ENCODE results near the gene ANKRD28.
"Not testable (repeated sequence)": the region's sequence is repeated elsewhere in the genome, so short reads cannot be mapped to it uniquely, and the experiment has no call there.

ANKRD28 gene

GRCh38 chr3:15797642-15798303 is at the start of gene ANKRD28:
Gene ANKRD28 (minus strand): TSS chr3:15797979. CDS start chr3:15796521, 1,458 bp downstream.
- H3K9me3 ChIP-seq (ENCODE audit: control insufficient read depth, low read length) = no peaks in the 10 kb centered on the region
- no peaks in the 10 kb centered on the region for H3K36me3 ChIP-seq (ENCODE audit: control insufficient read depth, insufficient read depth, low read length)
- no peaks in the 10 kb centered on the region for H3K27me3 ChIP-seq (ENCODE audit: control insufficient read depth, insufficient read depth, low read length)
- H3K9ac ChIP-seq (ENCODE audit: low read length) = peak within 1 kb of the TSS; percentile 56
- peaks cover 12% of the 10 kb centered on the region for H3K4me1 ChIP-seq (ENCODE audit: control insufficient read depth, insufficient read depth, low read length)
- H3K4me3 ChIP-seq (ENCODE audit: low read length) = no peak within 1 kb of the TSS

- Histone ChIP-seq H3K9ac (ENCODE audit: low read length) (no peak overlapping the region), H3K27me3 (ENCODE audit: control insufficient read depth, insufficient read depth, low read length) (no peaks in the 10 kb centered on the region), H3K4me3 (ENCODE audit: low read length) (no peak overlapping the region), H3K4me1 (ENCODE audit: control insufficient read depth, insufficient read depth, low read length) (no peaks in the 10 kb centered on the region), H3K9me3 (ENCODE audit: control insufficient read depth, low read length) (no peaks in the 10 kb centered on the region), H3K36me3 (ENCODE audit: control insufficient read depth, insufficient read depth, low read length) (no peaks in the 10 kb centered on the region)
These were observed 49.5 kb upstream of the ANKRD28 start for GRCh38 chr3:15847239-15847638.

DNA sequence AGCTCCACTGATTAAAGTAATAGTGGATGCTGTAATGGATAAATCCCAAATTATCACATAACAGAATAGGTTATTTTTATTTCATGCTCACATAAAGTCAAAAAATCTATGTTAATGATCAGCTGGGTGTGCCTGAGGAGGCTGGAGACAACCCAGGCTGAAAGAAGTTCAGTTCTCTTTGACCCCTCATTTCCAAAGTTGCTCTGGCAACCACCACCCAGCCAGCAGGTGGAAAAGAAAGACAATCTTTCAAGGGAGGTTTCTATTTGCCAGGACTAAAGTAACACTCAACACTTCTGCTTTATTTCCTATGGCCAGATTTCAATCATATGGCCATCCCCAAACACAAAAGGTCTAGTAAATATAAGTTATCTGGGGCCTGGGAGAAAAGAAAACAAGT is 48.8 kb upstream of the ANKRD28 start:
- H3K4me1 ChIP-seq (ENCODE audit: control insufficient read depth, insufficient read depth, low read length) = no peaks in the 10 kb centered on the region
- H3K36me3 ChIP-seq (ENCODE audit: control insufficient read depth, insufficient read depth, low read length) = no peaks in the 10 kb centered on the region
- H3K9me3 ChIP-seq (ENCODE audit: control insufficient read depth, low read length) = no peaks in the 10 kb centered on the region
- no peak overlapping the region for H3K9ac ChIP-seq (ENCODE audit: low read length)
- H3K4me3 ChIP-seq (ENCODE audit: low read length) = no peak overlapping the region
- H3K27me3 ChIP-seq (ENCODE audit: control insufficient read depth, insufficient read depth, low read length) = no peaks in the 10 kb centered on the region

DNA sequence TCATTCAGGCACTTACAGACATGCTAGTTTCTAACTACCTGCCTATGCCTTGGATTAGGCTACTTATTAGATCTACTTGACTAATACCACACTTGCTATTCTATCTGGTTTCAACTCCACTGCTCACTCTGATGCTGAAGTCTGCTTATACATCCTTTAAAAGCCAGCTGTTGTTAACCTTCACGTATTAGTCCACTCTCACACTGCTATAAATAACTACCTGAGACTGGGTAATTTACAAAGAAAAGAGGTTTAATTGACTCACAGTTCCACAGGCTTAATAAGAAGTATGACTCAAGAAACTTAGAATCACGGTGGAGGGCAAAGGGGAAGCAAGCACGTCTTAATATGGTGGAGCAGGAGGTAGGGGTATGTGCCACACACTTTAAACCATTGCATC is 47.7 kb upstream of the ANKRD28 start:
- no peaks in the 10 kb centered on the region for H3K4me1 ChIP-seq (ENCODE audit: control insufficient read depth, insufficient read depth, low read length)
- H3K27me3 ChIP-seq (ENCODE audit: control insufficient read depth, insufficient read depth, low read length) = no peaks in the 10 kb centered on the region
- H3K9ac ChIP-seq (ENCODE audit: low read length) = no peak overlapping the region
- H3K36me3 ChIP-seq (ENCODE audit: control insufficient read depth, insufficient read depth, low read length) = no peaks in the 10 kb centered on the region
- no peak overlapping the region for H3K4me3 ChIP-seq (ENCODE audit: low read length)
- H3K9me3 ChIP-seq (ENCODE audit: control insufficient read depth, low read length) = no peaks in the 10 kb centered on the region

- no peaks in the 10 kb centered on the region for H3K4me1 ChIP-seq (ENCODE audit: control insufficient read depth, insufficient read depth, low read length)
- no peaks in the 10 kb centered on the region for H3K9me3 ChIP-seq (ENCODE audit: control insufficient read depth, low read length)
- no peak overlapping the region for H3K4me3 ChIP-seq (ENCODE audit: low read length)
- H3K9ac ChIP-seq (ENCODE audit: low read length) = no peak overlapping the region
- H3K27me3 ChIP-seq (ENCODE audit: control insufficient read depth, insufficient read depth, low read length) = no peaks in the 10 kb centered on the region
- no peaks in the 10 kb centered on the region for H3K36me3 ChIP-seq (ENCODE audit: control insufficient read depth, insufficient read depth, low read length)
These were observed 47.1 kb upstream of the ANKRD28 start for GRCh38 chr3:15844889-15845288.

- not testable (repeated sequence) for H3K4me1 ChIP-seq (ENCODE audit: control insufficient read depth, insufficient read depth, low read length); H3K36me3 ChIP-seq (ENCODE audit: control insufficient read depth, insufficient read depth, low read length); H3K9ac ChIP-seq (ENCODE audit: low read length); H3K4me3 ChIP-seq (ENCODE audit: low read length); H3K9me3 ChIP-seq (ENCODE audit: control insufficient read depth, low read length); H3K27me3 ChIP-seq (ENCODE audit: control insufficient read depth, insufficient read depth, low read length)
These were observed 43.6 kb upstream of the ANKRD28 start for GRCh38 chr3:15841091-15841973.

- H3K4me1 ChIP-seq (ENCODE audit: control insufficient read depth, insufficient read depth, low read length) = no peaks in the 10 kb centered on the region
- no peaks in the 10 kb centered on the region for H3K27me3 ChIP-seq (ENCODE audit: control insufficient read depth, insufficient read depth, low read length)
- H3K36me3 ChIP-seq (ENCODE audit: control insufficient read depth, insufficient read depth, low read length) = no peaks in the 10 kb centered on the region
- no peak overlapping the region for H3K4me3 ChIP-seq (ENCODE audit: low read length)
- no peaks in the 10 kb centered on the region for H3K9me3 ChIP-seq (ENCODE audit: control insufficient read depth, low read length)
- H3K9ac ChIP-seq (ENCODE audit: low read length) = no peak overlapping the region
These were observed 41.8 kb upstream of the ANKRD28 start for GRCh38 chr3:15839568-15839967.

GRCh38 chr3:15831927-15832326 is 34.1 kb upstream of the ANKRD28 start:
- Histone ChIP-seq H3K4me3 (ENCODE audit: low read length) (no peak overlapping the region), H3K4me1 (ENCODE audit: control insufficient read depth, insufficient read depth, low read length) (no peaks in the 10 kb centered on the region), H3K27me3 (ENCODE audit: control insufficient read depth, insufficient read depth, low read length) (no peaks in the 10 kb centered on the region), H3K9ac (ENCODE audit: low read length) (no peak overlapping the region), H3K36me3 (ENCODE audit: control insufficient read depth, insufficient read depth, low read length) (no peaks in the 10 kb centered on the region), H3K9me3 (ENCODE audit: control insufficient read depth, low read length) (no peaks in the 10 kb centered on the region)

- no peaks in the 10 kb centered on the region for H3K4me1 ChIP-seq (ENCODE audit: control insufficient read depth, insufficient read depth, low read length)
- no peak overlapping the region for H3K4me3 ChIP-seq (ENCODE audit: low read length)
- H3K27me3 ChIP-seq (ENCODE audit: control insufficient read depth, insufficient read depth, low read length) = no peaks in the 10 kb centered on the region
- no peak overlapping the region for H3K9ac ChIP-seq (ENCODE audit: low read length)
- no peaks in the 10 kb centered on the region for H3K9me3 ChIP-seq (ENCODE audit: control insufficient read depth, low read length)
- no peaks in the 10 kb centered on the region for H3K36me3 ChIP-seq (ENCODE audit: control insufficient read depth, insufficient read depth, low read length)
These were observed 27.2 kb upstream of the ANKRD28 start for GRCh38 chr3:15825016-15825415.

DNA sequence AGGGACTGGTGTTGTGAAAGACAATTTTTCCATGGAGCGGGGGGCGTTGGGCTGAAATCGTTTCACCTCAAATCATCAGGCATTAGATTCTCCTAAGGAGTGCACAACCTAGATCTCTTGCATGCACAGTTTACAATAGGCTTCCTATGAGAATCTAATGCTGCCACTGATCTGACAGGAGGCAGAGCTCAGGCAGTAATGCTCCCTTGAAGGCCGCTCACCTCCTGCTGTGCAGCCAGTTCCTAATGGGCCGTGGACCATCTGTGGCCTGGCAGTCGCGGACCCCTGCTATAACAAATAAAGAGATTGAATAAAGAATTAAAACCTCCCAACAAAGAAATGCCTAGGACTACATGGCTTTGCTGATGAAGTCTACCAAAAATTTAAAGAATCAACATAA is 25.3 kb upstream of the ANKRD28 start:
- H3K36me3 ChIP-seq (ENCODE audit: control insufficient read depth, insufficient read depth, low read length) = no peaks in the 10 kb centered on the region
- no peak overlapping the region for H3K9ac ChIP-seq (ENCODE audit: low read length)
- H3K4me3 ChIP-seq (ENCODE audit: low read length) = no peak overlapping the region
- H3K9me3 ChIP-seq (ENCODE audit: control insufficient read depth, low read length) = no peaks in the 10 kb centered on the region
- H3K4me1 ChIP-seq (ENCODE audit: control insufficient read depth, insufficient read depth, low read length) = no peaks in the 10 kb centered on the region
- H3K27me3 ChIP-seq (ENCODE audit: control insufficient read depth, insufficient read depth, low read length) = no peaks in the 10 kb centered on the region

DNA sequence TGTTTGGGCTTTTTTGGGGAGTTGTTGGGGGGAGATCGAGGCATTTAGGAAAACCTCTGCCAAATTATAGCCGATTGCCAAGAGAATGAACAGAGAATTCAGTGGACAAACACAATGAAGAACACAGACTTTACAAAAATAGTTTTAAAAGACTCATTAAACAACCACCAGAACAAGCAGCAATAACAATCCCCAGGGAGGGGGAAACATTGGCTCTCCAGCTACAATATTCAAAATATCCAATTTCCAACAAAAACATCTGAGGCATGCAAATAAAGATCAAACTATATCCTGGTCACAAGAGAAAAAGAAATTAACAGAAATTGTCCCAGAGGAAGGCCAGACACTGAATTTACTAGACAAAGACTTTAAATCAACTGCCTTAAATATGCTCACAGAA is 24.5 kb upstream of the ANKRD28 start:
- H3K4me3 ChIP-seq (ENCODE audit: low read length) = no peak overlapping the region
- no peaks in the 10 kb centered on the region for H3K36me3 ChIP-seq (ENCODE audit: control insufficient read depth, insufficient read depth, low read length)
- H3K9ac ChIP-seq (ENCODE audit: low read length) = no peak overlapping the region
- no peaks in the 10 kb centered on the region for H3K4me1 ChIP-seq (ENCODE audit: control insufficient read depth, insufficient read depth, low read length)
- no peaks in the 10 kb centered on the region for H3K27me3 ChIP-seq (ENCODE audit: control insufficient read depth, insufficient read depth, low read length)
- no peaks in the 10 kb centered on the region for H3K9me3 ChIP-seq (ENCODE audit: control insufficient read depth, low read length)

DNA sequence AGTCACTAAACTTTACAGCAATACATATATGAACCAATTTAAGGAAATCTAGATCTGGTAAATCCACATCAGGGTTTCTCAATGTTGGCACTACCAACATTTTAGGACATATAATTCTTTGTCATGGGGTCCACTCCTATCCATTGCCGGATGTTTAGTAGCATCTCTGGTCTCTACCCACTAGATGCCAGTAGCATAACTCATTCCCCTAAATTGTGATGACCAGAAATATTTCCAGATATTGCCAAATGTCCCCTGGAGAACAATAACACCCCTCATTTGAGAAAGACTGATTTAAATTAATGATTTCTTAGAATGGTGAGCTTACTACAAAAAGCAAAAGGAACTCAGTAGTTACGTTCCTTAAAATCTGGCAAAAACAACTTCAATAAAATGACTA is 23.1 kb upstream of the ANKRD28 start:
- no peaks in the 10 kb centered on the region for H3K27me3 ChIP-seq (ENCODE audit: control insufficient read depth, insufficient read depth, low read length)
- H3K4me1 ChIP-seq (ENCODE audit: control insufficient read depth, insufficient read depth, low read length) = no peaks in the 10 kb centered on the region
- no peak overlapping the region for H3K4me3 ChIP-seq (ENCODE audit: low read length)
- H3K9ac ChIP-seq (ENCODE audit: low read length) = no peak overlapping the region
- H3K9me3 ChIP-seq (ENCODE audit: control insufficient read depth, low read length) = no peaks in the 10 kb centered on the region
- no peaks in the 10 kb centered on the region for H3K36me3 ChIP-seq (ENCODE audit: control insufficient read depth, insufficient read depth, low read length)
